HG02798 (cell line): ENCODE measurements around the gene NR2F6.
A peak's percentile ranks its signal among the peaks of the same experiment; 100 is the strongest.

Experiments used
- ATAC-seq: cut with Tn5 transposase; IDR thresholded peaks from one replicate; pipeline ENCODE4 v1.9.1; 2021; ENCODE audit warnings: mild to moderate bottlenecking; ENCODE audit not compliant: unreplicated experiment, poor library complexity

NR2F6 gene

GRCh38 chr19:17242431-17243208 lies 3.1 kb downstream of the NR2F6 start:
- no peak for ATAC-seq

DNA sequence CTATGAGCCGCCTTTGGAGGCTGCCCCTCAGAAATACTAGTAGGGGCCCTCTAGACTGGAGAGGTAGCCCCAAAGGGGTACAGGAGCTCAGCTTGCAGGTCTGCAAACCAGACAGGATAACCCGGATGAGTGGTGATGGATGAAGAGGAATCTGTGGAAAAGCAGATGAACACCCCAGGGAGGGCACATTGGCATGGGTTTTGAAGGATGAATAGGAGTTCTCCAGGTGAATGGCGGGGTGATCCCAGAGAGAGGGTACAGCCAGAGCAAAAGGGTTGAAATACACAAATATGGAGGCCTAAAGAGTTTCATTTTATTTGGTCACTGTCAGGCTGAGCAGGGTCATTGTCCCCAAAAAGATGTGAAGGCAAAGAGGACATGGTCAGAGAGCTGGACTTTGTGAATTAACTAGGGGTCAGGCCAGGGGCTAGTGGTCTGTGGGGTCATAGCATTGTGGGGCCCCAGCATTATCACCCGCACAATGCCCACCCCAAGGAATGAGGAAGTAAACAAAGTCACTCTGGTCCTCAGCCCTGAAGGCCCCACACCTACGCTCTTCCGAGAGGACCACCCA lies 4.8 kb downstream of the NR2F6 start:
- ATAC-seq = no peak

DNA sequence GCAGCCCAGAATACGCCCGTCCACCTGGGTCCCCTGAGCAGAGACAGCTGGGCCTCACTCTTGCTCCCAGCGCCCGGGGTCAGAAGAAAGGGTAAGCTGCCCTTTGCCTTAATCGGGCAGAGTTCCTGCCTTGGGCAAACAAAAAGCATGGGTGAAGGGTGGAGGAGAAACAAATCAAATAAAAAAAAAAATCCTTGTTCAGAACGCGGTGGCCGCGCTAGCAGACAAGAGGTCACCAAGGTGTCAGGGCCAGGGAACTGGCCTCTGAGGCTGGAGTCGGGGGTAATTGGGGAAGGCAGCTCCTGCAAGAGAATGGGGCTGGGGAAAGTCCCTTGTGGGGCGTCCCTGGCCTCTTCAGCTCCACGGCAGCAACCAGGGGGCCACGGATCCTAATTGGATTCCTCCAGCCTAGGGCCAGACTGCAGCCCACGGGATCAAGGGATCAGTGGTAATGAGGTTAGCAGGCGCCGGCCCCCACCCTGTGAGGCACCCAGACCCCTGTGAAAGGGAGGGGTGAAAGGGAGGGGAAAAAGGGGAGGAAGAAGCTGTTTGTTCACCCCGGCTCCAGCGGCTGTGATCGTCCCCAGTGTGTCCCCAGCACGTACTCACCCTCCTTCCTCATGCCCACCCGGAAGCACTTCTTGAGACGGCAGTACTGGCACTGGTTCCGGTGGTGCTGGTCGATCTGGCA lies 5.5 kb downstream of the NR2F6 start:
- no peak for ATAC-seq

GRCh38 chr19:17237747-17238706 lies 7.7 kb downstream of the NR2F6 start:
- no peak for ATAC-seq

DNA sequence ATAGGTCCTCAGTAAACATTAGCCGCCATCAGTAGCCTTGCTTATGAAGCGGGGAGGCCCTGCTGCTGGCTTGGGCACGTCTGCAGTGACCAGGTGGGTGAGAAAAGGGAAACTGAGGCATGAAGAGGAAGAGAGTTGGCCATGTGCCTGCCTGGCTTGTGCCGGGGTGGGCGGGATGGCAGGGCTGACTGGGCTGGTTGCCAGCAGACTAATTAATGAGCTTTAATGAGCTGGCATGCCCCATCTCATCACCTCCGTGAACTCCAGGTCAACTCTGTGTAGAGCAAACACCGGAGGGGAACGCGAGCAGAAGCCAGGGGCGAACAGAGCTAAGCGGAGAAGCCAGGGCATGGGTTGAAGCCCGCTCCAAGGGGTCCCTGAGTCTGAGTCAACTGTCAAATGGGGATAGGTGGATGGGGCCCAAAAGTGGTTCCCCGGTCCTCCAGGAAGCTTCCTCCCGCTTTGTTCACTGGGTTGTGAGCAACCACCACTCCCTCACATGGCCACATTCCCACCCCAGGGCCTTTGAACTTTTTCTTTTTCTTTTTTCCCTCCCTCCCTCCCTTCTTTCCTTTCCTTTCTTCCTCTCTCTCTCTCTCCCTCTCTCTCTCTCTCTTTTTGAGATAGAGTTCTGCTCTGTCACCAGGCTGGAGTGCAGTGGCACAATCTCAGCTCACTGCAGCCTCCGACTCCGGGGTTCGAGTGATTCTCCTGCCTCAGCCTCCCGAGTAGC lies 8.7 kb downstream of the NR2F6 start:
- no peak for ATAC-seq

- peak; percentile 23 for ATAC-seq
Measured at GRCh38 chr19:17235971-17236777, 9.5 kb downstream of the NR2F6 start.

DNA sequence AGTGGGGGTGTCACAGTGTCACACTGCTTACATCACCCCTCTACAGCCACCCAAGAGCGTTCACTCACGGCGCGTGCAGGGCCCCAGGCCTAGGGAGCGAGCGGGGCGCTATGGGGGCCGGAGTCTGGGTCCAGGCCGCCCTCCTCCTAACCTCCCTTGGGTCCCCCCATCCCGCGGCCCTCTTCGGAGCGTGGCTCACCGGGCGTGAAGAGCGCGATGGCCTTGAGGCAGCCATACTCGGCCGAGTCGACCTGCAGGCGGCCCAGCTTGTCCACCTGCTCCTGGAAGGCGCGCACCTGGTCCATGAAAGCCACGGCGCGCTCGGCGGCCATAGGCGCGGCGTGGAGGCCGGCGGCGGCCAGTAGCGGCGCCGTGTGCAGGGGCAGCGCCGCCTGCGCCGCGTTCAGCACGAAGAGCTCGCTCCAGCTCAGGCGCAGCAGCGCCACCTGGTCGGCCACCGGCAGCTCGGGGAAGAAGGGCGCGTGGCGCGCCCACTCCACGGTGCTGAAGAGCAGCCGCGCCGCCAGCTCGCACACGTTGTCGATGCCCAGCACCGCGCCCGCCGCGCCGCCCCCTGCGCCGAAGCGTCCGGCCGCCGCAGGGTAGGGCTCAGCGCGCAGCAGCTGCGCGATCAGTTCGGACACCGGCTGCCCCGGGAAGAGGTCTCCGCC lies 10.3 kb downstream of the NR2F6 start:
- peak; percentile 69 for ATAC-seq

GRCh38 chr19:17234911-17235299 lies 10.8 kb downstream of the NR2F6 start:
- peak; percentile 53 for ATAC-seq

DNA sequence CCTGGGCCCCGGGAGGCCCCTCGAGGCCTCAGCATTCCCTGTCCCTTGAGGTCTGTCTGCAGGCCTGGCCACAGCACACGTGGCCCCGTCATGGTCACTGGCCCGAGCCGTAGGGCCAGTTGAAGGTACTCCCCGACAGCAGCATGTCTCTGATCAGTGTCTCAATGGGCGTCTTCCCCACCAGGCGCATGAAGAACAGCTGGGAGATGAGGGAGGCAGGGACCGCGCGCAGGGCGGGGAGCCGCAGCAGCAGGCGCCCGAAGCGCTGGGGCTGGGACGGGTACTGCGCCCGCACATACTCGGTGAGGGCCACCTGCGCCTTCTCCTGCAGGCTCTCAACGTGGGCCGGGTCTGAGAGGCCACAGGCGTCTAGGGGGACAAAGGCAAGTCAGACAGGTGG lies 13.5 kb downstream of the NR2F6 start:
- ATAC-seq = no peak

DNA sequence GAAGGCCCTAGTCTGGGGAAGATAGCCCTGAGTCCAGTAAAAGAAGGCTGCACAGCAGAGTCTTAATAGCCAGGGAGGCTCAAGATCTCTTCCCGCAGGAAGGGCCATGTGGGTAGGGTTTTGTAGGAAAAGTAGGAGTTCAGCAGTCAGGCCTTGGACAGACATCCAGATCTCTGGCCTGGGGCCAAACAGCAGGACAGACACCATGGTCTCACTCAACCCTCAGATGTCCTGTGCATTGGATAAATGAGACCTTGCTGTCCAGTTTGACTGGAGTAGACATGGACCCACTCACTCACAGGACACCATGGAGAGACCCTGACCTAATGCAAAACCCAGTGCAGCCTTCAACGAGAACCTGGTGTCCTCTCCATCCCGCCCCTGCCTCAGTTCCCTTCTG lies 15.8 kb downstream of the NR2F6 start:
- ATAC-seq = no peak

- no peak for ATAC-seq
Measured at GRCh38 chr19:17227798-17228367, 17.8 kb downstream of the NR2F6 start.

DNA sequence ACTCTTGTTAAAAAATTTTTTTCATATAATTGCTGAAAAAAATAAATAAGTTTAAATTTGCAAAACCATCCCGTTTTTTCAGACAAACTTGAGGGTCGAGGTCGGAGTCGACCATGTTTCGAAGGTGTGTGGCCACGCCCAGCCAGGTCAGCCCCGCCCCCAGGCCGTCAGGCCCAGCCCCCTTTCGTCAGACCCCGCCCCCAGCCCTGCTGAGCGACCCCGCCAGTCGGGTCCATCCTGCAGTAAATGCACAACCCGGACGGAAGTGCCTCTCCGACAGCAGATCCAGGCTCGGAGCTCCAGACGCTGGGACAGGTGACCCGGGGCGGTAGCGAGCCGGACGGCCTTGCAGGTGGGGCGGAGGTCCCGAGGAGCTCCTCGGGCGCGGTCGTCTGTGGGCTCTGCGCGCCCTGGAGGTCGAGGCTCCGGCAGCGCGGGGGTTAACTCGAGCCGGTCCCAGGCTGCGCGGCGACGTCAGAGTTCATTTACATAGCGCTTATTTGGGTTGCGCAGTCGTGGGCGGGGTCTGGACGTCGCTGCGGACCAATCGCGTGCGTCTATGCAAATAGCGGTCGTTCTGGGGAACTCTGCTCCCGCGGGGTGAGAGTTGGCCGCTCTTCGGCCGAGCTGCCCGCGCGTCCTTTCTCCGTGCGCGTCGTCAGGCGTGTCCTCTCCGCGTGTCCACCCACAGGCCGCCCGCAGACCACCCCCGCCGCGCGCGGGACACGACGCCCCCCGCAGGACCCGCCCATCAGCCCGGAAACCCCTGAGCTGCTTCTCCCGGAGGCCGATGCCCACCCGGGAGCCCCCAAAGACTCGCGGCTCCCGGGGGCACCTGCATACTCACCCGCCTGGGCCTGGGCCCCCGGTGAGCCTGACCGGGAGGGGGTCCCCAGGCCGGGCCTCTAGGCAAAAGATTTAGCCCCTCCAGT lies 19.5 kb downstream of the NR2F6 start, which contains the start of gene OCEL1:
Gene OCEL1 (plus strand): TSS at position 225 of the 932 bp plus-strand sequence. CDS start 22 bp downstream, at position 247.
- ATAC-seq = peak; percentile 93

DNA sequence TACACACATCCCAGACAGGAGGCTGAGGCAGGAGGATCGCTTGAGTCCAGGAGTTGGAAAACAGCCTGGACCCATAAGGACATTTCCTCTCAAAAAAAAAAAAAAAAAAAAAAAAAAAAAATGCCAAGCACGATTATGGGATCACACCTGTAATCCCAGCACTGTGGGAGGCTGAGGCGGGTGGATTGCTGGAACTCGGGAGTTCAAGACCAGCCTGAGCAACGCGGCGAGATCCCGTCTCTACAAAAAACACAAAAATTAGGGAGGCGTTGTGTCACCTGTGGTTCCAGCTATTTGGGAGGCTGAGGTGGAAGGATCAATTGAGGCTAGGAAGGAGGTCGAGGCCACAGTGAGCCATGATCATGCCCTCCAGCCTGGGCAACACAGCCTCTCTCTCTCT lies 20.7 kb downstream of the NR2F6 start:
- ATAC-seq = no peak

- no peak for ATAC-seq
Measured at GRCh38 chr19:17220207-17220758, 25.4 kb downstream of the NR2F6 start.

DNA sequence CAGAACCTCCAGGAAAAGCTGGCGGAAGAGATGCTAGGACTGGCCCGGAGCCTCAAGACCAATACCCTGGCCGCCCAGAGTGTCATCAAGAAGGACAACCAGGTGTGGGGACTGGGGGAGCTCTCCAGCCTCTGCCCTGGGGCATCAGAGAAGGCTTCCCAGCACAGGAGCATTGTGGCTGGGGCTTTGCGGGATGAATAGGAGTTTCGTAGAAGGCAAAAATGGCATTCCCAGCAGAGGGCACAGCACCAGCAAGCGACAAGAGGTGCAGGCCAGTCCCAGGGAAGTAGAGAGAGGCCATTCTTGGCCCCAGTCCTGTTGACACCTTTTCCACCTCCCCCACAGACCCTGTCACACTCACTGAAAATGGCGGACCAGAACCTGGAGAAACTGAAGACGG lies 26.4 kb downstream of the NR2F6 start:
- no peak for ATAC-seq

DNA sequence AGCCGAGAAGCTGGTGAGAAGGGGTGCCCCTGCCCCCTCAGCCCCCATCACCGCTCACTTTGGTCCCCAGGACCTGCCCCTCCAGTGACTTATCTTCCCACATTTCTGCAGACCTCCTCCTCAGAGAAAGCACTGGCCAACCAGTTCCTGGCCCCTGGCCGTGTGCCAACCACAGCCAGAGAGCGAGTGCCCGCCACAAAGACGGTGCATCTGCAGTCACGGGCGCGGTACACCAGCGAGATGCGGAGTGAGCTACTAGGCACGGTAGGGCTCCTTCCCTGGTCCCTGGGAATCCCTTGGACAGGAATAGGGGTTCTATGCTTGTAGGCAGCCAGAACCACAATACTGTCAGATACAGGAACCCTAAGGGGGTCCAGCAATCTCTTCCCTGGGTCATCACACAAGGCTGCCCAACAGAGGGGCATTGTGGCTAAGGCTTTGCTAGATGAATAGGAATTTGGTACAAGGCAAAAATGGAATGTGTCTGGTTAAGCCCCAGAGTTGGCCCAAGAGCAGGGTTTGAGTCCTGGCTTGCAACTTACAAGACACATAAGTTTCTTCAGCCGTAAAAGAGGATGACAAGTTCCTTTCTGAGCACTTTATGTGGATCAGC lies 29.6 kb downstream of the NR2F6 start:
- ATAC-seq = no peak
